ENCODE data around the gene PLBD2.

DNA sequence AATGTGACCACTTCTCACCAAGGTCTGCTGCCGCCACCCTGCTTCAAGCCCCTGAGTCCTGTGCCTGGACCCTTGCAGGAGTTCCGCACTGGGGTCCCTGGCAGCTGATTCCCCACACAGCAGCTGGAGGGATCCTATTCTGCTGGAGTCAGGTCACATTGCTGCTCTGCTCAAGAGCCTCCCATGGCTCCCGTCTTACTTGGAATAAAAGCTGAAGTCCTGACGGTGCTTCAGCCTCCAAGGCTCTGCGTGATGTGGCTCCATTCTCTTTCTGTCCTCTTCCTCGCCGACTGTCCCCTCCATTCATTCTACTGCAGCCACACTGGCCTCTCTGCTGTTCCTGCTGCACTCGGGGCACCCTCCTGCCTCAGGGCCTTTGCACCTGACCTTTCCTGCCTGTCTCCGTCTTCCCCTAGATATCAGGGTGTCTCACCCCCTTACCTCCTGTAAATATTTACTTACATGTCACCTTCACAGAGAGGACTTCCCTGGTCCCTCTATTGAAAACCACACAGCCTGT, 56.2 kb downstream of the PLBD2 start:
- TF ChIP-seq CTCF (IDR thresholded peaks at IDR 0.05): no peak
- no peak for TF ChIP-seq POLR2A (IDR thresholded peaks at IDR 0.05)

Measured in vagina (tissue), 2 donors.